H1 (cell line): ENCODE results near the gene PGAM5. TPM values are rescaled to one million over a fixed set of nuclear protein-coding genes. Genes with fewer than 3 reads are reported as not detected.

Experiments used
- CTBP2 ChIP-seq: IDR thresholded peaks from 2 replicates; pipeline ENCODE4 v1.7.0; 2011; ENCODE audit warnings: borderline replicate concordance, mild to moderate bottlenecking, moderate library complexity, mixed read lengths, low read length; ENCODE audit not compliant: insufficient read depth, insufficient read length
- KDM5A ChIP-seq: fragments of 200-600 bp; IDR thresholded peaks from 2 replicates; pipeline ENCODE4 v1.7.1; 2012; ENCODE audit warnings: mild to moderate bottlenecking, low read length, inconsistent platforms, mixed read lengths
- PHF8 ChIP-seq: fragments of 200-600 bp; sonication (generic); conservative IDR thresholded peaks from 2 replicates; pipeline ENCODE4 v1.7.1; 2012; ENCODE audit warnings: low read depth, mild to moderate bottlenecking, inconsistent platforms, low read length, moderate library complexity
- POLR2AphosphoS5 ChIP-seq: IDR thresholded peaks from 2 replicates; pipeline ENCODE4 v1.6.1; 2011; ENCODE audit warnings: low read depth, low read length
- RAD21 ChIP-seq, 2 experiments: IDR thresholded peaks in 1 of 2; conservative IDR thresholded peaks in 1 of 2; 2 replicates each; pipeline ENCODE4 v1.6.1; 2011; ENCODE audit warnings: low read depth in 2 of 2, low read length in 2 of 2, improper control_type of control experiment in 1 of 2, inconsistent platforms in 1 of 2, mild to moderate bottlenecking in 1 of 2, moderate library complexity in 1 of 2
- SIN3A ChIP-seq, 2 experiments: IDR thresholded peaks in 1 of 2; conservative IDR thresholded peaks in 1 of 2; 2 replicates each; pipeline ENCODE4 v1.6.1; 2011 to 2012; ENCODE audit warnings: low read length in 2 of 2, improper control_type of control experiment in 1 of 2, low read depth in 1 of 2, mild to moderate bottlenecking in 1 of 2
- SRF ChIP-seq: IDR thresholded peaks from 2 replicates; pipeline ENCODE4 v1.6.1; 2011; ENCODE audit warnings: mild to moderate bottlenecking, low read depth, low read length, moderate library complexity
- TAF7 ChIP-seq: optimal IDR thresholded peaks from 2 replicates; pipeline ENCODE3; 2011; ENCODE audit warnings: low read depth, mild to moderate bottlenecking, inconsistent platforms, low read length, moderate library complexity, borderline replicate concordance
- TBP ChIP-seq: IDR thresholded peaks from 2 replicates; pipeline ENCODE4 v1.6.1; 2011; ENCODE audit warnings: low read depth, low read length, improper control_type of control experiment
- TCF12 ChIP-seq: IDR thresholded peaks from 2 replicates; pipeline ENCODE4 v1.6.1; 2011; ENCODE audit warnings: low read depth, mild to moderate bottlenecking, low read length
- YY1 ChIP-seq: IDR thresholded peaks from 2 replicates; pipeline ENCODE4 v1.6.1; 2011; ENCODE audit warnings: low read depth, mild to moderate bottlenecking, low read length
- ZNF274 ChIP-seq: IDR thresholded peaks from 2 replicates; pipeline ENCODE4 v1.7.0; 2012; ENCODE audit warnings: low read length, borderline replicate concordance; ENCODE audit errors: extremely low read depth
- polyA plus RNA-seq, 7 experiments: library from polyadenylated mRNA; depleted of rRNA in 3 of 7; stranded (reverse) in 5 of 7; unstranded in 2 of 7; fragments of >200 nt in 5 of 7; fragments of 200-250 nt in 2 of 7; gene quantifications; 1 replicate in 5 of 7; 2 replicates in 1 of 7; 4 replicates in 1 of 7; pipeline versions ENCODE4 v1.2.1 to v1.2.3, GENCODE V29; 2011 to 2013; ENCODE audit warnings: missing spikeins in 2 of 7, mixed read lengths in 2 of 7
- total RNA-seq: library from RNA; stranded (reverse); fragmentation: NEBNext Ultra II Directional; extraction: Animal tissue kit (Norgen Biotek cat#: 25700); gene quantifications from 2 replicates; pipeline ENCODE4 v1.2.1, GENCODE V29; 2021
- TF ChIP-seq, protein P1 (sequence below), 3 experiments: IDR thresholded peaks; 1 replicate in 2 of 3; 2 replicates in 1 of 3; pipeline versions ENCODE4 v1.5.1 to v1.6.1; 2011; ENCODE audit warnings: low read length in 3 of 3, mild to moderate bottlenecking in 3 of 3, inconsistent platforms in 2 of 3, low read depth in 1 of 3, moderate library complexity in 1 of 3; ENCODE audit not compliant: insufficient read depth in 1 of 3; ENCODE audit errors: control extremely low read depth in 1 of 3

PGAM5 gene
- total and polyA plus RNA-seq, 2 of the 8 experiments (the other 6 are each of a cell fraction or from before 2014, with no cell fraction given), result 66.4 to 84.0 TPM

DNA sequence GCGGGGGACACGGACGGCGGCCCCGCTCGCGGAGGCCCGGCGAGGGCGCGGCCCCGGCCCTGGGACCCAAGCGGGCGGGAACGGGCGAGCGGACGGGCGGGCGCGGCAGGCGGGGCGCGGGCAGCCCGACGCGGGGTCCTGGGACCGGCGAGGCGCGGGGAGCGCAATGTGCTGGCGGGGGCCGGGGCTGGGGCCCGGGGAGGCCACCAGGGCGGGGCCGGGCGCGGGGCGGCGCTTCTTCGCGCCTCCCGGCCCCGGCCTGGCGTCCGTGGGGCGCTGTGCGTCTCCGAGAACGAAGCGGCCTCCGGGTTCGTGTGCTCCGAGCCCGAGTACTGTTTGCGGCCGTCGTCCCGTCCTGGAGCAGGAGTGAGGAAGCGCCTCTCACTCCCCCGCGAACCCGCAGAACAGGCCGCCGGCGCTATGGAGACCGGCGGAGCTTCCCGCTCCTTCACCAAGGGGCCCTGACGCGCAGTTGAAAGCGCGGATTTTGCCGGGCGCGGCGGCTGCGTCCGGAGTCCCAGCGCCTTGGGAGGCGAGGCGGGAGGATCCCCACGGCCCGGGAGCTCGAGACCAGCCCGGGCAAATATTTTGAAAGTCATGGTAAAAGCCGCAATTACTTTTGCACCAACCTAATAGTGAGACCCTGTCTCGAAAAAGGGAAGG lies 51.4 kb downstream of the PGAM5 start (continued):
- TF ChIP-seq, protein P1, sequence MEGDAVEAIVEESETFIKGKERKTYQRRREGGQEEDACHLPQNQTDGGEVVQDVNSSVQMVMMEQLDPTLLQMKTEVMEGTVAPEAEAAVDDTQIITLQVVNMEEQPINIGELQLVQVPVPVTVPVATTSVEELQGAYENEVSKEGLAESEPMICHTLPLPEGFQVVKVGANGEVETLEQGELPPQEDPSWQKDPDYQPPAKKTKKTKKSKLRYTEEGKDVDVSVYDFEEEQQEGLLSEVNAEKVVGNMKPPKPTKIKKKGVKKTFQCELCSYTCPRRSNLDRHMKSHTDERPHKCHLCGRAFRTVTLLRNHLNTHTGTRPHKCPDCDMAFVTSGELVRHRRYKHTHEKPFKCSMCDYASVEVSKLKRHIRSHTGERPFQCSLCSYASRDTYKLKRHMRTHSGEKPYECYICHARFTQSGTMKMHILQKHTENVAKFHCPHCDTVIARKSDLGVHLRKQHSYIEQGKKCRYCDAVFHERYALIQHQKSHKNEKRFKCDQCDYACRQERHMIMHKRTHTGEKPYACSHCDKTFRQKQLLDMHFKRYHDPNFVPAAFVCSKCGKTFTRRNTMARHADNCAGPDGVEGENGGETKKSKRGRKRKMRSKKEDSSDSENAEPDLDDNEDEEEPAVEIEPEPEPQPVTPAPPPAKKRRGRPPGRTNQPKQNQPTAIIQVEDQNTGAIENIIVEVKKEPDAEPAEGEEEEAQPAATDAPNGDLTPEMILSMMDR (IDR thresholded peaks at IDR 0.05; ENCODE audit: control extremely low read depth in 1 of 3, insufficient read depth in 1 of 3, low read depth in 1 of 3, low read length in 3 of 3), result peak in 1 of 3 experiments; percentile 19; a peak in 2 of 4 replicates
- TF ChIP-seq CTBP2, result no peak
- TF ChIP-seq TAF7, result peak; percentile 80
- no peak for TF ChIP-seq RAD21 (IDR thresholded peaks at IDR 0.05 in 1 of 2, conservative IDR thresholded peaks at IDR 0.05 in 1 of 2; ENCODE audit: low read depth in 2 of 2, low read length in 2 of 2)
- TF ChIP-seq PHF8, result peak; percentile 74
- TF ChIP-seq POLR2AphosphoS5, result peak; percentile 83
- TF ChIP-seq ZNF274, result no peak
- TF ChIP-seq TBP, result peak; percentile 38; the same call in 1 of the 2 replicates
- TF ChIP-seq KDM5A, result no peak
- TF ChIP-seq TCF12, result no peak
- no peak; the same call in 1 of the 2 replicates for TF ChIP-seq YY1
- 0 out of 4 replicates have a peak, but pooled peaks of 1 of the 2 experiments have one; percentile 46 for TF ChIP-seq SIN3A (conservative IDR thresholded peaks at IDR 0.05 in 1 of 2, IDR thresholded peaks at IDR 0.05 in 1 of 2; ENCODE audit: low read depth in 1 of 2, low read length in 2 of 2)
- TF ChIP-seq SRF, result no peak
